GM12801 (cell line): Measurements from ENCODE around the gene EHD2.

Experiments used
- CTCF ChIP-seq: IDR thresholded peaks from one replicate; pipeline ENCODE4 v1.5.1; 2011; ENCODE audit warnings: control low read depth; ENCODE audit not compliant: insufficient read length; ENCODE audit errors: extremely low read depth

The EHD2 gene, protein sequence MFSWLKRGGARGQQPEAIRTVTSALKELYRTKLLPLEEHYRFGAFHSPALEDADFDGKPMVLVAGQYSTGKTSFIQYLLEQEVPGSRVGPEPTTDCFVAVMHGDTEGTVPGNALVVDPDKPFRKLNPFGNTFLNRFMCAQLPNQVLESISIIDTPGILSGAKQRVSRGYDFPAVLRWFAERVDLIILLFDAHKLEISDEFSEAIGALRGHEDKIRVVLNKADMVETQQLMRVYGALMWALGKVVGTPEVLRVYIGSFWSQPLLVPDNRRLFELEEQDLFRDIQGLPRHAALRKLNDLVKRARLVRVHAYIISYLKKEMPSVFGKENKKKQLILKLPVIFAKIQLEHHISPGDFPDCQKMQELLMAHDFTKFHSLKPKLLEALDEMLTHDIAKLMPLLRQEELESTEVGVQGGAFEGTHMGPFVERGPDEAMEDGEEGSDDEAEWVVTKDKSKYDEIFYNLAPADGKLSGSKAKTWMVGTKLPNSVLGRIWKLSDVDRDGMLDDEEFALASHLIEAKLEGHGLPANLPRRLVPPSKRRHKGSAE

GRCh38 chr19:47713046-47714021 lies at the start of gene EHD2:
Gene EHD2, plus strand, starts transcription at chr19:47713422. Its CDS starts 3,191 bp downstream, at chr19:47716613.
- no peak for TF ChIP-seq CTCF

DNA sequence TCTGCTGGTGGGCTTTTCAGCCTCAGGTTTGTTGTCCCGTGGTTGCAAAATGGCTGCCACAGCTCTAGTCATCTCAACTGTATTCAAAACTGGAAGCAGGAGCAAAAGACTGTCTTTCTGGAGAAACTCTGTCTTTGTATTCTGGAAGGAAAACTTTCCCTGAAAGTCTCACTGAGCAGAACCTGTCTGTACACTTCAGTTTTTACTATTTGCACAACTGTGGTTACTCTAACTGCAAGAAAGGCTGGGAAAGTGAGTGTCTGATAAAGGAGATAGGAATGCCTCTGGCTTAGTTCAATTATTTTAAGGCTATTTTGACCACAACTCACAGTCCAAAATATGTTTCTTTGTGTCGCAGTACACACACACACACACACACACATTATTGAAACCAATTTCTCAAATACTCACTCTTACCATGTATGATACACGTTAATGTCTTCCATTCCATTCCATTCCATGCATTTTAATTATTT lies 49.7 kb upstream of the EHD2 start:
- TF ChIP-seq CTCF: no peak

DNA sequence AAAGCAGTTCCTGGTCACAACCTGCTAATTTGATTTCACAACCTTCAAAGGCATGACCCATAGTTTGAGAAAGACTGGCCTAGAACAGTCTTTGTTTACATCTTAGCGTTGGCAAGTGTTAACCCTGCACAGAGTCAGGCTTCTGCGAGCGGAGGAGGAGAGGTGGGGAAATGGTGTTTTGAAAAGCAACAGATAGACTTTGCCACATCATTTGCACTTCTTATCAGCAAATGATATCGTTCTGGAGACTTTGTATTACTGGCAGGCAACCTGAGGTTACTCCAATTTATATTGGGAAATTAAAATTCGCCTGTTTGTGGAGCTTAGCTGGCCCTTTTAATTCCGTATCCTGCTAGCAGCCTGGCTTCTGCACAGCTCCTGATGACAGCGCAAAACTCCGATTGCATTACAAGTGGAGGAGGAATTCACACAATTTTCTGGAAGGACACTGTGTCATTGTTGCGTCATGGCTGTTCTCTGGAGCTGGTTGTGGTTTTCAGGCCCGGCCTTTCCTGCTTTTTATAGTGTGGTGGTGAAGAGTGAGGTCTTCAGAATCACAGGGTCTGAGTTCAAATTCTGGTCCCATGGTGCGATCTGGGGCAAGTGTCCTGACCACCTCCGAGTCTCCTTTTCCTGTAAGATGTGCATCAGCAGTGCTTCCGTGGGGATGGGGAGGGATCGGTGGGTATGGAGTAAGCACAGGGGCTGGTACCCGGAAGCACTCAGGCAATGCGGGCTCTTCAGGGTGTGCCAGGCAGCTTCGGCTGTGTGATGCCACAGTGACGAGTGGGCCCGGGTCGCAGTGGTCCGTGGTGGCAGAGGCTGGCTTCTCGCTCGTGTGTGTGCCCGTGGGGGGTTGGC lies 49.1 kb upstream of the EHD2 start:
- no peak for TF ChIP-seq CTCF

DNA sequence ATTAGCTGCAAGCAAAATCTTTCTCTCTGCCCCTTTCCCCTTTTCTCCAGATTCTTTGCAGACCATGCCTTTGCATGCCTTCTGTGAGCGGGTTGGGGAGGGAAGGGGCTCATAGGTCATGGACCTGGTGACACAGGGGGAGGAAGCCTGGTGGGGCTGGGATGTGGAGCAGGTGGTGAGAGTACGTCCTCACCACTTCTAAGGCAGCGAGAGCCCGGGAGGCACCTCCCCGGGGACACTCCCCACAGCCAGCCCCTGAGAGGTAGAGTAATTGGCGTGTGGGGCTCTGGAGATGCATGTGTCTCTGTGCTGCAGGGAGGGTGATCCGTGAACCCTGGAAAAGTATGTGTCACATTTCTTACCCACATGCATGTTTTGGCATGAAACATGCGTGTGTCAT lies 42.5 kb upstream of the EHD2 start:
- no peak for TF ChIP-seq CTCF

DNA sequence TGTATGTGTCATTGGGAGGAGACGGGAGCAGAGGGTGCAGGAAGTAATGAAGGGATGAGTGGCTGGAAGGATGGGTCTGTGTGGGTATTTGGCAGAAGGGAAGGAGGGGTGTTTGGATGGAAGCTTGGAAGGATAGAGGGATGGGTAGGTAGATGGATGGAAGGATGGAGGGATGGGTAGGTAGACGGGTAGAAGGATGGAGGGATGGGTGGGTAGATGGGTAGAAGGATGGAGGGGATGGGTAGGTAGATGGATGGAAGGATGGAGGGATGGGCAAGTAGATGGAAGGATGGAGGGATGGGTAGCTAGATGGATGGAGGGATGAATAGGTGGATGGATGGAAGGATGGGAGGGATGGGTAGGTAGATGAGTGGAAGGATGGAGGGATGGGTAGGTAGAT lies 41.7 kb upstream of the EHD2 start:
- no peak for TF ChIP-seq CTCF

DNA sequence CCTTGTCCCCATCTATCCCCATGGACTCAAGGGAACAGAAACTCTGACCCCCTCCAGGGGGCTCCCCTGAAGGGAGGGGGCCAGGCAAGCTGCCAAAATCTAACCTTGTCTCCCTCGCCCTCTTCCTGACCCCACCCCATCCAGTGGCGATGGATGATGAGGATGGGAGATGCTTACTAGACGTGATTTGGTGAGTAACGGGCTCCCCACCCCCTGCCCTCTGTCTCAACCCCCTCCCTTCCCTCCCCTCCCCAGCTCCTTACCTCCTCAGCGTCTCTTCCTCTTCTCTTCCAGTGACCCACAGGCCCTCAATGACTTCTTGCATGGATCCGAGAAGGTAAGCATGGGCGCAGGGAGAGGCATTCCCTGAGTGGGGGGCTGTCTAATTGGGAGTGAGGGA lies 39.8 kb upstream of the EHD2 start:
- no peak for TF ChIP-seq CTCF
